IMR-90 (cell line): ENCODE measurements around the gene ARHGAP24. TPM values are rescaled to one million over a fixed set of nuclear protein-coding genes. Genes with fewer than 3 reads are reported as not detected.
A peak's percentile ranks its signal among the peaks of the same experiment; 100 is the strongest.

Experiments used
- ATAC-seq: fragments of 200-7000 bp; cut with Tn5 transposase; 2 replicates; pipeline ENCODE4 v1.9.1; 2020; ENCODE audit warnings: low read depth, mild to moderate bottlenecking, moderate library complexity
- BruUV-seq: library from RNA; stranded (reverse); fragments of 400-500 nt; replicated peaks from 2 replicates; lab custom pipeline; 2021; lab: Mats Ljungman, UMichigan
- CTCF ChIA-PET: fragments of 300-600 bp; formaldehyde crosslinking; extraction: SDS; loops from one replicate; lab custom pipeline; 2021; ENCODE audit warnings: antibody characterized with exemption; lab: Yijun Ruan, JAX
- POLR2A ChIA-PET: fragments of 300-600 bp; sonication (Branson Sonifier 250); formaldehyde crosslinking; loops from one replicate; lab custom pipeline; 2022; ENCODE audit warnings: antibody characterized with exemption; ENCODE audit not compliant: unreplicated experiment; lab: Charles Lee
- DNase-seq: peaks from one replicate; pipeline ENCODE4 v3.0.0; 2013
- H2AFZ ChIP-seq: replicated peaks from 2 replicates; pipeline ENCODE3; 2013; ENCODE audit warnings: low read length, mild to moderate bottlenecking; ENCODE audit not compliant: poor library complexity
- H2AK5ac ChIP-seq: 2 replicates; pipeline ENCODE4 v1.6.1; 2013; ENCODE audit warnings: low read depth, low read length, inconsistent platforms
- H2AK9ac ChIP-seq: replicated peaks from 2 replicates; pipeline ENCODE3; 2013; ENCODE audit warnings: mild to moderate bottlenecking, low read depth, low read length, moderate library complexity; ENCODE audit not compliant: poor library complexity
- H2BK120ac ChIP-seq: 2 replicates; pipeline ENCODE4 v1.6.1; 2013; ENCODE audit warnings: low read depth, low read length, inconsistent platforms
- H2BK15ac ChIP-seq: 3 replicates; pipeline ENCODE4 v1.6.1; 2013; ENCODE audit warnings: low read depth, low read length, inconsistent platforms
- H2BK20ac ChIP-seq: 2 replicates; pipeline ENCODE4 v1.6.1; 2013; ENCODE audit warnings: low read depth, mild to moderate bottlenecking, inconsistent platforms, low read length, moderate library complexity
- H2BK5ac ChIP-seq: 2 replicates; pipeline ENCODE4 v1.6.1; 2013; ENCODE audit warnings: mild to moderate bottlenecking, low read depth, low read length, inconsistent platforms; ENCODE audit not compliant: poor library complexity, severe bottlenecking
- H3K14ac ChIP-seq: replicated peaks from 2 replicates; pipeline ENCODE4 v1.6.1; 2013; ENCODE audit warnings: low read depth, low read length, inconsistent platforms
- H3K18ac ChIP-seq: 2 replicates; pipeline ENCODE4 v1.6.1; 2013; ENCODE audit warnings: low read depth, low read length, control low read depth
- H3K23ac ChIP-seq: 2 replicates; pipeline ENCODE4 v1.6.1; 2013; ENCODE audit warnings: low read depth, low read length, inconsistent platforms
- H3K27ac ChIP-seq: 2 replicates; pipeline ENCODE4 v1.5.1; 2013; ENCODE audit warnings: mild to moderate bottlenecking, control low read depth, low read length; ENCODE audit not compliant: insufficient read depth
- H3K27me3 ChIP-seq: 2 replicates; pipeline ENCODE4 v1.6.1; 2013; ENCODE audit warnings: low read length; ENCODE audit not compliant: control insufficient read depth, insufficient read depth
- H3K36me3 ChIP-seq: 2 replicates; pipeline ENCODE4 v1.6.1; 2013; ENCODE audit warnings: low read length, mixed read lengths; ENCODE audit not compliant: control insufficient read depth, insufficient read depth
- H3K4ac ChIP-seq: 2 replicates; pipeline ENCODE4 v1.6.1; 2013; ENCODE audit warnings: low read depth, low read length, inconsistent platforms
- H3K4me1 ChIP-seq: 2 replicates; pipeline ENCODE4 v1.6.1; 2013; ENCODE audit warnings: low read length, mixed read lengths; ENCODE audit not compliant: control insufficient read depth, insufficient read depth
- H3K4me2 ChIP-seq: 2 replicates; pipeline ENCODE4 v1.6.1; 2013; ENCODE audit warnings: low read depth, mild to moderate bottlenecking, control low read depth, low read length, moderate library complexity
- H3K4me3 ChIP-seq: 2 replicates; pipeline ENCODE4 v1.5.1; 2013; ENCODE audit warnings: low read depth, mild to moderate bottlenecking, control low read depth, low read length, moderate library complexity; ENCODE audit not compliant: insufficient read depth
- H3K56ac ChIP-seq: 2 replicates; pipeline ENCODE4 v1.6.1; 2013; ENCODE audit warnings: low read length, inconsistent platforms; ENCODE audit not compliant: insufficient read depth; ENCODE audit errors: extremely low read depth
- H3K79me1 ChIP-seq, 2 experiments: 2 replicates each; pipeline ENCODE4 v1.6.1; 2013; ENCODE audit warnings: low read length in 2 of 2, inconsistent platforms in 1 of 2, low read depth in 1 of 2
- H3K9ac ChIP-seq: 2 replicates; pipeline ENCODE4 v1.6.1; 2013; ENCODE audit warnings: low read depth, low read length, control low read depth
- H3K9me1 ChIP-seq: 2 replicates; pipeline ENCODE4 v1.6.1; 2013; ENCODE audit warnings: low read length, inconsistent platforms; ENCODE audit not compliant: insufficient read depth
- H3K9me3 ChIP-seq: 2 replicates; pipeline ENCODE4 v1.6.1; 2013; ENCODE audit warnings: low read length; ENCODE audit not compliant: control insufficient read depth, insufficient read depth
- H4K20me1 ChIP-seq: 2 replicates; pipeline ENCODE4 v1.6.1; 2013; ENCODE audit warnings: low read length, inconsistent platforms; ENCODE audit not compliant: insufficient read depth
- H4K5ac ChIP-seq: 2 replicates; pipeline ENCODE4 v1.6.1; 2013; ENCODE audit warnings: mild to moderate bottlenecking, low read depth, low read length, control low read depth
- H4K8ac ChIP-seq, 2 experiments: 2 replicates each; pipeline ENCODE4 v1.6.1; 2013; ENCODE audit warnings: low read depth in 2 of 2, low read length in 2 of 2, control low read depth in 1 of 2, inconsistent platforms in 1 of 2
- H4K91ac ChIP-seq: 2 replicates; pipeline ENCODE4 v1.6.1; 2013; ENCODE audit warnings: low read depth, low read length, inconsistent platforms; ENCODE audit not compliant: insufficient read depth
- CHD1 ChIP-seq: IDR thresholded peaks from 2 replicates; pipeline ENCODE4 v1.6.1; 2012; ENCODE audit warnings: low read depth, low read length, improper control_type of control experiment
- FOS ChIP-seq: fragments of 150-350 bp; IDR thresholded peaks from 2 replicates; pipeline ENCODE4 v1.6.1; 2016; ENCODE audit warnings: low read depth, low read length
- MXI1 ChIP-seq: IDR thresholded peaks from 2 replicates; pipeline ENCODE4 v1.6.1; 2012; ENCODE audit warnings: low read depth, mild to moderate bottlenecking, low read length, moderate library complexity, borderline replicate concordance
- POLR2A ChIP-seq: IDR thresholded peaks from 2 replicates; pipeline ENCODE4 v1.6.1; 2012; ENCODE audit warnings: mild to moderate bottlenecking, low read depth, low read length
- RAD21 ChIP-seq: IDR thresholded peaks from 2 replicates; pipeline ENCODE4 v1.6.1; 2012; ENCODE audit warnings: low read length, improper control_type of control experiment
- RFX5 ChIP-seq: IDR thresholded peaks from 2 replicates; pipeline ENCODE4 v1.8.0; 2012; ENCODE audit warnings: low read depth, mild to moderate bottlenecking, low read length, moderate library complexity
- WGBS, 2 experiments: methylation state at CpG; one replicate each; pipeline versions ENCODE4 v1.1.5 to v1.1.7; 2013; ENCODE audit warnings: missing lambda C conversion rate in 2 of 2; ENCODE audit not compliant: insufficient read length in 1 of 2; ENCODE audit errors: extremely low coverage in 2 of 2; 5-methylcytosine and 5-hydroxymethylcytosine counted together
- dilution Hi-C: fragments of 300-500 bp; cut with HindIII; formaldehyde crosslinking; loops from one replicate; pipeline ENCODE4 v1.14.3; 2018; ENCODE audit warnings: low sequenced_read_pairs; ENCODE audit not compliant: unreplicated experiment
- in situ Hi-C: fragments of 300-500 bp; cut with MboI; formaldehyde crosslinking; loops from 3 replicates; pipeline ENCODE4 v1.14.3; 2019; ENCODE audit warnings: low sequenced_read_pairs, inconsistent platforms, mixed read lengths
- intact Hi-C: fragments of 100-400 bp; cut with micrococcal nuclease; formaldehyde crosslinking; loops from 2 replicates; pipeline ENCODE4 v1.10.0; 2022
- polyA plus RNA-seq, 3 experiments: library from polyadenylated mRNA; depleted of rRNA; stranded (reverse); fragments of >200 nt; gene quantifications; 2 replicates each; pipeline ENCODE4 v1.2.3, GENCODE V29; 2012; ENCODE audit warnings: low replicate concordance in 1 of 3
- total RNA-seq: library from RNA; depleted of rRNA; stranded (reverse); fragments of >200 nt; gene quantifications from 2 replicates; pipeline ENCODE4 v1.2.3, GENCODE V29; 2012

Gene ARHGAP24
- total and polyA plus RNA-seq, 2 of the 4 experiments (the other 2 are of a cell fraction), result 11.9 to 24.0 TPM

- Histone ChIP-seq H2BK20ac (no peak overlapping the region), H4K20me1 (peaks cover 11% of the 10 kb centered on the region; the same call in 1 of the 2 replicates), H2AFZ (no peak overlapping the region), H4K5ac (no peak overlapping the region), H3K14ac (0 out of 2 replicates have a peak overlapping the region, but pooled peaks have one; percentile 31), H3K4me3 (no peak overlapping the region), H3K56ac (no peak overlapping the region), H2BK120ac (no peak overlapping the region), H2BK5ac (no peak overlapping the region), H3K9ac (peak overlapping the region; percentile 31; the same call in 1 of the 2 replicates), H3K27ac (no peak overlapping the region), H3K23ac (no peak overlapping the region), H3K9me3 (no peaks in the 10 kb centered on the region), H3K4me1 (peaks cover 18% of the 10 kb centered on the region), H3K36me3 (no peaks in the 10 kb centered on the region), H2AK9ac (no peak overlapping the region), H3K4ac (peak overlapping the region; percentile 23), H3K9me1 (no peaks in the 10 kb centered on the region; the same call in 1 of the 2 replicates), H4K8ac (0 out of 4 replicates have a peak overlapping the region, but pooled peaks of 1 of the 2 experiments have one; percentile 18), H3K79me1 (peaks cover 18 to 60% of the 10 kb centered on the region in 2 experiments), H2BK15ac (no peak overlapping the region), H3K4me2 (peak overlapping the region; percentile 94), H4K91ac (no peak overlapping the region), H3K18ac (no peak overlapping the region), H3K27me3 (no peaks in the 10 kb centered on the region), H2AK5ac (no peak overlapping the region)
- TF ChIP-seq RFX5, result no peak
- no peak for TF ChIP-seq POLR2A
- TF ChIP-seq FOS, result no peak
- no peak for TF ChIP-seq RAD21
- no peak for TF ChIP-seq CHD1
- TF ChIP-seq MXI1, result no peak
- intact Hi-C loops, result no loop called here
- dilution Hi-C loops, result no loop called here
- peak; percentile 15; the same call in 1 of the 2 replicates for ATAC-seq
- peak; percentile 56 for DNase-seq
- WGBS, 2 experiments, result 100% methylated on average over 1 of the region's 13 CpGs; no CpG with 5 or more reads in 1 of the 2 experiments
- CTCF ChIA-PET, result interaction anchor here (1.0 to 1.3 kb wide), 2 partner anchors 9 to 31 kb away, joined by 3 to 4 read pairs; no protein-coding TSS in a partner anchor
- no TSS peak for BruUV-seq
- in situ Hi-C loops, result no loop called here
- POLR2A ChIA-PET, result no interaction called here
Observed at GRCh38 chr4:85828027-85828890, 353.3 kb downstream of the ARHGAP24 start.
